NB4 (cell line): ENCODE results near the gene MED8.
A peak's percentile ranks its signal among the peaks of the same experiment; 100 is the strongest.

Experiments
- DNase-seq: peaks from one replicate; pipeline ENCODE4 v3.0.0; 2010; ENCODE audit warnings: low read depth
- H3K4me3 ChIP-seq: one replicate; pipeline ENCODE4 v1.5.1; 2011; ENCODE audit warnings: mild to moderate bottlenecking, low read depth, low read length, moderate library complexity
- MYC ChIP-seq: IDR thresholded peaks from 2 replicates; pipeline ENCODE4 v1.6.1; 2011; ENCODE audit warnings: low read depth, low read length
- POLR2A ChIP-seq: IDR thresholded peaks from 2 replicates; pipeline ENCODE4 v1.6.1; 2011; ENCODE audit warnings: mild to moderate bottlenecking; ENCODE audit not compliant: insufficient read length; ENCODE audit errors: extremely low read depth
- TF ChIP-seq, protein P1 (sequence below): IDR thresholded peaks from 2 replicates; pipeline ENCODE4 v1.6.1; 2011; ENCODE audit warnings: low read depth, low read length
- TF ChIP-seq, protein P2 (sequence below): IDR thresholded peaks from one replicate; pipeline ENCODE4 v1.5.1; 2012; ENCODE audit warnings: low read depth, low read length

Gene MED8

DNA sequence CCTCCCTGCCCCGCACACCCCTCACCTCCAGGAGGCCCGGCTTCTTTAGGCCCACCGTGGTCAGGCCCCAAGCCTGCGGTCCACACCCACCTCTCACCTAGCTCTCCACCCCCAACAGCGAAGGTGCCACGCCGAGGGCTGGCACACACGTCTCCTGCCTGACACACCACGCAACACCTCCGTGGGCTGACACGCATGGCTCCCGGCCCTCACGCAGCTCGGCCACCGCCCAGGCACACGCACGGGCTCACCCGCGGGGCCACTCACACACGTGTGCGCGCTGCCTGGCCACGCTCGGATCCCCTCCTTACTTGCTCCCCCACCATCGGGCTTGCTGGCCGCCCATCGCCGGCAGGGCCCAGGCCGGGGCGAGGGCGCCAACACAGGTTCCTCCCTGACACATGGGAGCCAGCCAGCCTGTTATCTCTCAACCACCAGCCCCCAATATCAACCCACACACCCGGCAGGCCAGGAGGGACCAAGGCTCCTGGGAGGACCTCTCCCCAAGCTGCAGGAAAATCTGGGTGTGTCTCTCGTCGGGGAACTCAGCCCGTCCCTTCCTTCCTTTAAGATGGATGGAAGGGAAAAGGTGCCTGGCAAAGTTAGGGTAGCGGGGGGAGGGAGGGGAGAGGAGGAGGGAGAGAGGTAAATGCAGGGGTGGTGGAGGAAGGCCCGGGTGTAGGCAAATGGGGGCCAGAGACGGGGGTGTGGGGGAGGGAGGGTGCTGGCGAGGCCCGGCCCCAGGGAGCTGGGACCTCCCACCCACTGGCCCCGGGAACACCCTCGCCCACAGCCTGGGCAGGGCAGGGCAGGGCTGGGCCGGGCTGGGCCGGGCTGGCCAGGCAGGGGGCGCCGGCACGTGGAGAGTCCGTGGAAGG is 22.3 kb downstream of the MED8 start:
- peak overlapping the region; percentile 83 for H3K4me3 ChIP-seq
- TF ChIP-seq, protein P1, sequence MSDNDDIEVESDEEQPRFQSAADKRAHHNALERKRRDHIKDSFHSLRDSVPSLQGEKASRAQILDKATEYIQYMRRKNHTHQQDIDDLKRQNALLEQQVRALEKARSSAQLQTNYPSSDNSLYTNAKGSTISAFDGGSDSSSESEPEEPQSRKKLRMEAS: peak; percentile 20; the same call in 1 of the 2 replicates
- TF ChIP-seq MYC: peak; percentile 5; the same call in 1 of the 2 replicates
- TF ChIP-seq, protein P2, sequence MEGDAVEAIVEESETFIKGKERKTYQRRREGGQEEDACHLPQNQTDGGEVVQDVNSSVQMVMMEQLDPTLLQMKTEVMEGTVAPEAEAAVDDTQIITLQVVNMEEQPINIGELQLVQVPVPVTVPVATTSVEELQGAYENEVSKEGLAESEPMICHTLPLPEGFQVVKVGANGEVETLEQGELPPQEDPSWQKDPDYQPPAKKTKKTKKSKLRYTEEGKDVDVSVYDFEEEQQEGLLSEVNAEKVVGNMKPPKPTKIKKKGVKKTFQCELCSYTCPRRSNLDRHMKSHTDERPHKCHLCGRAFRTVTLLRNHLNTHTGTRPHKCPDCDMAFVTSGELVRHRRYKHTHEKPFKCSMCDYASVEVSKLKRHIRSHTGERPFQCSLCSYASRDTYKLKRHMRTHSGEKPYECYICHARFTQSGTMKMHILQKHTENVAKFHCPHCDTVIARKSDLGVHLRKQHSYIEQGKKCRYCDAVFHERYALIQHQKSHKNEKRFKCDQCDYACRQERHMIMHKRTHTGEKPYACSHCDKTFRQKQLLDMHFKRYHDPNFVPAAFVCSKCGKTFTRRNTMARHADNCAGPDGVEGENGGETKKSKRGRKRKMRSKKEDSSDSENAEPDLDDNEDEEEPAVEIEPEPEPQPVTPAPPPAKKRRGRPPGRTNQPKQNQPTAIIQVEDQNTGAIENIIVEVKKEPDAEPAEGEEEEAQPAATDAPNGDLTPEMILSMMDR: no peak
- no peak for TF ChIP-seq POLR2A
- DNase-seq: no peak

DNA sequence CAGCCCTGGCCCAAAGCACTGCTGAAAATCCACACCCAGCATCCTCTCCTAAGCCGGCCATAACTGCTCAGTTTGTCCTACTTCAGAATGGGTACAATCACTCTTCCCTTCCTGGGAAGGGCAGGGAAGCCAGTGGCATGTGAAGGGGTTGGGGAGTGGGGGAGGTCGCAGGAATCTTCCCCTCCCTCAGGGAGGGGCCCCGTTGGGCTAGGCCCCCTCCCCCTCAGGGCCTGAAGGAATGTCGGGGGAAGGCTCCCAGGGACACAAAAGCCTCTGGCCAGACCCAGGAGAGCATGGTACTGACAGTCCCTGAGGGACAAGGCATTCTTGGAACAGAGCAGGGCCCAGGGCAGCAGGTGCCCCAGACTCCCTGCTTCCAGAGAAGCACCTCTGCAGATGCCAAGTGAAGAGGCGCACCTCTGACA is 23.0 kb downstream of the MED8 start:
- no peak for DNase-seq
- TF ChIP-seq, protein P1: no peak
- TF ChIP-seq POLR2A (no peak), MYC (no peak)
- TF ChIP-seq, protein P2: no peak
- H3K4me3 ChIP-seq: peak overlapping the region; percentile 83

DNA sequence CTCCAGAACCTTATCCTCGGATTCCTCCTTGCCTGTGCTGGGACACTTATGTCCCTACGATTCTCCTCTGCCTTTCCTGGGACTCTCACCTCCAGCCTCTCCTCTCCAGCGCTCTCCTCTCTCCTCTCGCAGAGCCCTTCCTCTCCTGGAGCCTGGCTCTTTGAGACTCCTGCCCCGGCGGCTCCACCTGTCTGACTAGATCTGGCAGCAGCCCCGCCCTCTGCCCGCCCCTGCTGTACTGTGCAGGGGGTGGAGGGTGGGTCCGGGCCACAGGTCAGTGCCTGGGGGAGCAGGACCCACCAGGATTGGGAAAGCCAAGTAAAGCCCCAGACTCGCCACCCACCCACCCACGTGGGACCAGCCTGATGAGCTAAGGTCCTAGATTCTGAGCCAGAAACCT is 23.4 kb downstream of the MED8 start:
- DNase-seq: no peak
- no peak for TF ChIP-seq POLR2A
- peak overlapping the region; percentile 83 for H3K4me3 ChIP-seq

DNA sequence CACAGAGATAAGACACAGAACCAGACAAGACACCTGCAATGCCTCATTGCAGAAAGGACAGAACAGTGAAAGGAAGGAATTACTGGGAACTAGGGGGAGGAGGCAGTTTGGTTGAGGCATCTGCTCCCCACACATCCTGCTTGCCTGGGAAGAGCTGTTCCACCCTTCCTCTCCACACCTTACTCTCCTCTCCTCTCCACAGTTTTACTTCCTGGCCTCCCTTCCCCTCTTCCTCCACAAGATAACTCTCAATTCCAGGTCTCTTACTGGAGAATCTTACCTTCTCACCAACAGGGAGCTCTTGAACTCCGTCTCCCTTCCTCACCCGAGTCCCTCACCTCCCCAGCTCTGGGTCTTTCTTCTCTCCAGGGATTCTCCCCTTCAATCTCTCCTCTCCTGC is 23.9 kb downstream of the MED8 start:
- DNase-seq: no peak
- TF ChIP-seq MYC (no peak), POLR2A (no peak)
- TF ChIP-seq, protein P1: no peak
- TF ChIP-seq, protein P2: no peak
- no peak overlapping the region for H3K4me3 ChIP-seq

DNA sequence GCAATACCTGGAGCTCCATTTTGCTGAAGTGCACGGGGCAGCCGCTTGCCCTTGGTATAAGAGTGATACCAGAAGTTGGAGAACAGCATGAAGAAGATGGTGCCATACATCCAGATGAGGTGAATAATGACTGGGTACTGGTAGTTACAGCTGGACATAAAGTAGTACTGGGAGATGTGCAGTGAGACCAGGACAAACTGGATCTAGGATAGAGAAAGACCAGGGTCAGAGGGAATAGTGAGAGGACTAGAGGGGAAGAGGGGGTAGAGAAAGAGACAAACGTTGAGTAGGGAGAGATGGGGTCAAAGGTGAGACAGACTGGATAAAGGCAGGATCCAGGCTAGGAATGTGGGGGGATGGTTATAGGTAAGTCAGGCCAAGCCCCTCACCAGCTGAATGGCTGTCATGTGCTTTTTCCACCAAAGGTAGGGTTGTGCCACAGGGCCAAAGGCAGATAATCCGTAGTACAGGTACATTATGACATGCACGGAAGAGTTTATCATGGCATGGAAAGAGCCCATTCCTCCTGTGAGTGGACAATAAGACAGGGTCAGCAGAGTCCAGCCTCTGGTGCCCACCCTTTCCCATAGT is 25.6 kb downstream of the MED8 start:
- TF ChIP-seq, protein P1: no peak
- TF ChIP-seq MYC (no peak), POLR2A (no peak)
- TF ChIP-seq, protein P2: no peak
- H3K4me3 ChIP-seq: no peak overlapping the region
- DNase-seq: no peak

DNA sequence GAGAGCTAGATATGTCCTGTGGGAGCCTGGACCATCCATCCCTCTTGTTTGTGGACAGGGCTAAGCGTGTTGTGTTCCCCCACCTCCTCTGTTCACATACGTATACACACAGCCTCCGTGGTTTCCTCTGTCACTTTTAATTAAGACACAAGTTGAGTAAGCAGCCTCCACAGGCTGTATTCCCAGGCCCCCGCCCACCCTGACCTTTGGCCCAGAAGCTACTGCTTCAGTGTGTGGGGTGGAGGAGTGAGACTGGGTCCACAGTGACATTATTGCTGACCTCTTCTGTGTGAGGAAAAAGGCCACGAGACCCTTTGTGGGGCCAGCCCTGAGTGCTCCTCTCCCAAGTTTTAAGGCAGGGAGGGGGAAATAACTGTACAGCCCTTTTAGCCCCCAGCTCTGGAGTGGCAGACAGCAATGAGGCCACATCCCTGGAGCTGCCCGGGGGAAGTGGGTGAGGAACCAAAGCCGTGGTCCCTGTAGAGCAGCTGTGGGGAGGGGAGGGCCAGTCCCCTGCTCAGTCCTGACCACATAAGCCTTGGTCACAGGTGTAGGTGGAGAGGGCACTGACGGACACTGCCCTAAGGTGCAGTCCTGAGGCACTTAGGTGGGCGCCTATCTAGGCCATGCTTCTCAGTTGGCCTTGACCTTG is 26.2 kb downstream of the MED8 start:
- peak; percentile 64 for DNase-seq
- TF ChIP-seq, protein P2: no peak
- TF ChIP-seq POLR2A (no peak), MYC (no peak)
- TF ChIP-seq, protein P1: no peak
- H3K4me3 ChIP-seq: no peak overlapping the region
